Superior temporal gyrus (tissue), 1 donor: ENCODE measurements around the gene SPTBN5.

Experiments
- DNase-seq: peaks from one replicate; pipeline ENCODE4 v3.0.0-alpha.2; 2016; ENCODE audit errors: extremely low spot score

Gene SPTBN5

GRCh38 chr15:41825145-41825544 is 68.7 kb downstream of the SPTBN5 start:
- no peak for DNase-seq

GRCh38 chr15:41824062-41824745 is 69.6 kb downstream of the SPTBN5 start:
- no peak for DNase-seq

GRCh38 chr15:41823502-41823901 is 70.4 kb downstream of the SPTBN5 start:
- DNase-seq: no peak

GRCh38 chr15:41822957-41823356 is 70.9 kb downstream of the SPTBN5 start:
- no peak for DNase-seq

- no peak for DNase-seq
Measured at GRCh38 chr15:41822471-41822870, 71.4 kb downstream of the SPTBN5 start.

GRCh38 chr15:41821831-41822230 is 72.0 kb downstream of the SPTBN5 start:
- DNase-seq: no peak

GRCh38 chr15:41820791-41821423 is 72.9 kb downstream of the SPTBN5 start:
- DNase-seq: no peak

- no peak for DNase-seq
Measured at GRCh38 chr15:41819455-41820050, 74.3 kb downstream of the SPTBN5 start.

- DNase-seq: no peak
Measured at GRCh38 chr15:41817781-41818180, 76.1 kb downstream of the SPTBN5 start.

- DNase-seq: no peak
Measured at GRCh38 chr15:41817327-41817726, 76.5 kb downstream of the SPTBN5 start.

GRCh38 chr15:41816788-41817187 is 77.1 kb downstream of the SPTBN5 start:
- DNase-seq: no peak

GRCh38 chr15:41814534-41814933 is 79.3 kb downstream of the SPTBN5 start:
- DNase-seq: no peak

- DNase-seq: no peak
Measured at GRCh38 chr15:41813426-41813825, 80.4 kb downstream of the SPTBN5 start.

- DNase-seq: no peak
Measured at GRCh38 chr15:41812820-41813375, 81.0 kb downstream of the SPTBN5 start.

GRCh38 chr15:41811432-41812195 is 82.2 kb downstream of the SPTBN5 start:
- peak; percentile 95 for DNase-seq

- no peak for DNase-seq
Measured at GRCh38 chr15:41810651-41811431, 83.0 kb downstream of the SPTBN5 start.

- no peak for DNase-seq
Measured at GRCh38 chr15:41809526-41810220, 84.2 kb downstream of the SPTBN5 start.

GRCh38 chr15:41809121-41809520 is 84.7 kb downstream of the SPTBN5 start:
- no peak for DNase-seq

- DNase-seq: no peak
Measured at GRCh38 chr15:41806291-41807181, 87.3 kb downstream of the SPTBN5 start.

- DNase-seq: no peak
Measured at GRCh38 chr15:41805711-41806110, 88.1 kb downstream of the SPTBN5 start.
